GM18907 (cell line): Measurements from ENCODE around the gene GBP7.
"Not testable (repeated sequence)": the region's sequence is repeated elsewhere in the genome, so short reads cannot be mapped to it uniquely, and the experiment has no call there.

Experiments used
- ATAC-seq: cut with Tn5 transposase; IDR thresholded peaks from one replicate; pipeline ENCODE4 v1.9.1; 2021; ENCODE audit warnings: mild to moderate bottlenecking, moderate library complexity; ENCODE audit not compliant: unreplicated experiment

The GBP7 gene

DNA sequence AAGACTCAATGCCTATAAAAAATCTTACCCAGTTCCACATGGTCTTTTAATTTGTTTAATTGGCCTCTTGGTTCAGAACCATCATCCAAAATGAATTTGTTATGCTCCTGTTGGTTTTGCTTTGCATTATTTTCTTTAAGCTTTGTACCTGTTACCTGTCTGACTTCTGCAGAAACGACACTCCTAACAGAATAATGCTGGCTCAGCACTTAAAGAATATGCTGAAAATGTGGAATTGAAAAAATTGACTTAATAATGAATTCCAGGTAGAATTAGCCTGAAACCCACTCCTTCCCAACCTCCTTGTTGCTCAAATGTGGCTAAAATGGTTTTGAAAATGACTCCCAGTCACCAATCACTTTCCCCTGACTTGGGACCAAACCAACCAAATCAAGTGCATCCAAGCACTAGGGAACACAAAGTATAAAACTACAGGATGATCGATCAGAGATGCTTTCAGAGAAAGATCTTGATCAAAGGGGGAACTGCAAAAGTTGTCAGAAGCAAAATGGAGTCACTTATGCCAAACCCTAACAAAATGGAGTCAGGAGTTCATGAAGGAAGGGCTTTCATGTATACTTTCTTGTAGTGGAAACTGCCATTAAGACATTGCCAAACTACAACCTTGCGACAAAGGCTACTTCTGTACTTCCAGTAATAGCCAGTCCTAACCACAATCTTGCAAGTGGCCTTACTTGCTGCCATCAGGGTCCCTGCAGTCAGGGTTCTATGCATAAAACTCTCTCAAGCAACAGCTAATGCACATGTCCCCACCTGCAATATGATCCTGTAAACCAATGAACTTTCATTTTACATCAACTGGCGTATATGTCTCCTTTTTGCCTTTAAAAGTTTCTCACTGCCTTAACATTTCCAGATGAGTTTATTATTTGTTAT is 5.4 kb downstream of the GBP7 start:
- ATAC-seq = no peak

DNA sequence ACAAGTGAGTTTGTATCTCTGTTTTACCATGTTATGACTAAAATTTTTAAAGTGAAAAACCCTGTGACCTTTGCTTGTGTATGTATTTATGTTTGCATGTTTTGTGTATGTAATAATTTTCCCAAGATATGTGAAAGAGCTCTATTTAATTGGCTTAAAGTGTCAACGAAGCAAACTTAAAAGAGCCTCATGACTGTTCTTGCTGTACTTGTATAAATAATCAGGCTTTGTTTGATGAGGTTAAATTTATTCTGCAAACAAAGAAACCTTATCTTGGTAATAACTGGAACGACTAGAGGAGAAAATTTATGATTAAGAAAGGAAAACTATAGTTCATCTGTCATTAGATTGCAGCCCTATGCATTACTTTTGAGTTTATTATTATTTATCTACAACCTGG is 6.6 kb downstream of the GBP7 start:
- no peak for ATAC-seq

DNA sequence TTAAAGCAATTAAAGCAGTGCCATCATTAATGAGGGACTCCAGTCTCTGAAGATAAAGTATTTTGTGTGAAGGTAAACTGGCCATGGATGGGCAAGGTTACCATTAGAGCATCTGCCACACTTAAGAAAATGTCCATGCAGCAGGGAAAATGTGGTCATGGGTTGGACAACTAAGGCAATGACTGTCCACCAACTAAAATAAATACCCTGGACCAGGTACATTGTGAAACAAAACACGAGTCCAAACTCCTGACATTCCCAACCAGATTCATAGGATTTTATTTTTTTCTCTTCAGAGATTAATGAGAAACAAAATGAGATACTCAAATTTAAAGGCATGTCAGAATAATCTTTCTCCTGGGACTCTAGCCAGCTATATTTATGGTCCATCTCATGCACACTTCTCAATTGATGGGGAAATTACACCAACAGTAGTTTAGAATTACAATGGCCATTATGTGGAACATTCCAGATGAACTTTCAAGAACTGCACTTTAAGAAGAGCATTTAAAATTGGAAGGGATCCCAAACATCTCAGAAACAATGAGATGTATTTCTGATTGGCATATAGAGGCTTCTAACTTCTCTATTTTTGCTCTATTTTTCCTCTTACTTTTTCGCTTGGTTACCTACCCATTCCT is 8.1 kb downstream of the GBP7 start:
- ATAC-seq = no peak

DNA sequence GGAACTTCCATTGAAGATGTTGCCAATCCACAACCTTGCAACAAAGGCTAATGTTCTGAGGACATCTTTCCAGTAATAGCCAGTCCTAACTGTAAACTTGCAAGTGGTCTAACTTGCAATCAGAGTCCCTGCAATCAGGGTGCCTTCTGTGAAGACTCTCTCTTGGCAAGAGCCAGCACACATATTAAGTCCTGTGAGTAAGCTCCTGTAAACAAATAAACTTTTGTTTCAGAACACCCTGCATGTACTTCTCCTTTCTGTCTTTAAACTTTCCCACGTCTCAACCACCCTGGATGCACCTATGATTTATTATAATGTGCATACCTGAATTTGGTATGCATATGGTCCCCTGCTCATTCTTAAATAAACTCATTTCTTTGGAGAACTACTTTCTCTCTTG is 9.1 kb downstream of the GBP7 start:
- ATAC-seq = no peak

DNA sequence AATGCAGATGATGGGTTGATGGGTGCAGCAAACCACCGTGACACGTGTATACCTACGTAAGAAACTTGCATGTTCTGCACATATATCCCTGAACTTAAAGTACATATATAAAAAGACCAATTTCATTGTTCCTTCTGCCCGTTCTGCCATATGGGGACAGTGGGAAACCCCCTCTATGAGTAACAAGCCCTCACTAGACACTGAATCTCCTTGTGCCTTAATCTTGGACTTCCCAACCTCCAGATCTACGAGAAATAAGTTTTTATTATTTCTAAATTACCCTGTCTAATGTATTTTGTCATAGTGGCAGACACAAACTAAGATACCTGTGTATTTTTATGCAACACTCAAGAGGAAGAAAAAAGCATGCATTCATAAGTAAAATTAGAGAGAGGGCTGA is 10.0 kb downstream of the GBP7 start:
- ATAC-seq = no peak

DNA sequence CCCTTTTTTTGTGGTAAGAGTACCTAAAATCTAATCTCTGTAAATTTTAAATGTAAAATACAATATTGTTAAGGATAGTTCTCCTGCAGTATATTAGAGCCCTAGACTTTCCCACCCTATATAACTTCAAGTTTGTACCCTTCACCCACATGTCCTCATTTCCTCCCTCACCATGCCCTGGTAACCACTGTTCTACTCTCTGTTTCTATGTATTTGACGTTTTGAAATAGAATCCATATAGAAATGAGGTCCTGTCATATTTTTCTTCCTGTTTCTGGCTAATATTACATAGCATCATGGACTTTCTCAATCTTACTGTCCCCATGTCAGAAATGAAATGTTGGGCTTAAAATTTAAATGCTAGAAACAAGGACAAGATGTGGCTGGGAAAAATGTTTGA is 24.8 kb downstream of the GBP7 start:
- ATAC-seq = no peak

DNA sequence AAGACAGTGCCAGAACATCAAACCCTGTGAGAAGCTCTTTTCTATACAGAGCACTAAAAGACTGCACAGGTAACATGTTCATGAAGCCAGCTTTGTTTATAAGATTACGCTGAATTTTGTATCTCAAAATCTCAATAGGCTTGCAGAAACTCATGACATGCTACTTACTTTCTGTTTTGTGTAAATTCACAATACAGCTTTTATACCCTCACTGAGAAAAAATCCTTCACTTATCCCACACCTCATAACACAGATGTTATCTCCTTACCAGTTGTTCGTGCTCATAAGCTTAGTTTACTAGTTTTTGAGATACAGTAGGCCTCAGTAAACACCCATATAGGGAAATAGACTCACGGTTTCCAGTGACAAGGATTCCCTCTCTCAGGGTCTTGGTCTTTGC is 25.8 kb downstream of the GBP7 start:
- ATAC-seq = no peak

DNA sequence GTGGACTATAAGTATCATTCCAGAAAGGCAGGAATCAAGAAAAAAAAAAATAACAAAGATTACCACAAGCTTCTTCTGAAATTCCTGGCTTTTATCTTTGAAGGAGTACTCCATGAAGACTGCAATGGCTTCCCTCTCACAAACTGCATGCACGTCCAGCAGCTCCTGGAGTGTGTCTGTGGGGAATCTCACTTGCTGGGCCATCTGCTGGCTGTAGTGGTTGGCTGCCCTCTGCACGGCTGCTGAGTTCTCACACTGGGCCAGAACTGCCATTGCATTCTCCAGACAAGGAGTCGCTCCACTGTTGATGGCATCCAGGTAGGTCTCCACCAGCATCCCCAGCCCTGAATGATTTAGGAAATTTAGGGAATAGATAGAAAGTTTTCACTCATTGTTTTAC is 26.6 kb downstream of the GBP7 start:
- no peak for ATAC-seq

DNA sequence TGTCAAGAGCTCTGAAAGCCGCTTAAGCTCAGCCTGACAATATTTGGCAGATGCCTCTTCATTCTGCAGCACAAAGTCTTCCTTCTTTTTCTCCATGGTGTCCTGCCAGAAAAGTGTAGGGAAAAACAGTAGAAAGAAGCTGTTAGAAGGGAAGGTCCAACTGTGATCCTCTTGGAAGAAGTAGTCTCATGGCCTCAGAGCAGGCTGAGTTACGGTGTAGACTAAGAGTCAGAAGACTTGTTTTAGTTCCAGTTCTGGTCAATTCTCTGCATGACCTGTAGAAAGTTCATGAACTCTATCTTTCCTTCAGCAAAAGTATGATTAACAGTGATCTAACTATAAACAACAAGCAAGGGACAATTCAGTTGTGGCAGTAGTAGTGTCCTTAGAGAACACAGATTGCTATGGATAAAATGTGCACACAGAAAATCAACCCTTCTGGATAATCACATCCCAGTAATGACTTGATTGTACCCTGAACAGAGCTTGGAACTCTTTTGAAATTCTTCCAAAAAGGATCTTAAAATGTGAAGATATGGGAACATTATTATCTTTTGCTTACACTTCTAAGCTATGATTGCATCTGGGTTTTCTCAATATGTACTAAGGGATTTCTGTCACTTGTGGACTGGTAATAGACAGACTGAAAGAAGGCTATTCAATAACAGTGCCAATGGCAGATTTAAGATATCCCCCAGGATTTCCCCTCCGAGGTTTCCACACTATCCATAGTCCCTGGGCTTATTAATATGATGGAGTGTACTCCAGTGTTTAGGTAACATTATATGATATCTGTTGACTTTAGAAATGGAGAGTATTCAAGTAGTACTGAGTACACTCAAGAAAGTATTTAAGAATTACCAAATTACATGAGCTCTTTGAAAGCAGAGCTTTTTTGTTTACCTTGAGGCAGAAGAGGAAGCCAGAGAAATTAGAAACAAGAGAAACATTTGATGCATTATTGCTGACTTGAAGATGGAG is 27.8 kb downstream of the GBP7 start:
- ATAC-seq = no peak

DNA sequence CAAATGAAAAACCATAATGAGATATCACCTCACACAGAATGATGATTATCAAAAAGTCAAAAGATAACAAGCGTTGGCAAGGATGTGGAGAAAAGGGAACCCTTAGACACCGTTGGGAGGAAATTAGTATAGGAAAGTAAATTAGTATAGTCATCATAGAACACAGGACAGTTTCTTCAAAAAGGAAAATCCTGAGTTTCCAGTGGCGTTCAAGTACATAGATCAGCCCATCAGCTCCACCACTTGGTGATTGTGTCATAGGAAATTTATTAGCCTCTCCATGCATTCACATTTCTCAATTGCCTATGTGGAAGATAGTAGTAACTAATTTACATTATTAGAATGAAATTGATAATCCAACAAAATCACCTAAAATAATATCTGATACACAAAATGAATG is 29.1 kb downstream of the GBP7 start:
- ATAC-seq = no peak

DNA sequence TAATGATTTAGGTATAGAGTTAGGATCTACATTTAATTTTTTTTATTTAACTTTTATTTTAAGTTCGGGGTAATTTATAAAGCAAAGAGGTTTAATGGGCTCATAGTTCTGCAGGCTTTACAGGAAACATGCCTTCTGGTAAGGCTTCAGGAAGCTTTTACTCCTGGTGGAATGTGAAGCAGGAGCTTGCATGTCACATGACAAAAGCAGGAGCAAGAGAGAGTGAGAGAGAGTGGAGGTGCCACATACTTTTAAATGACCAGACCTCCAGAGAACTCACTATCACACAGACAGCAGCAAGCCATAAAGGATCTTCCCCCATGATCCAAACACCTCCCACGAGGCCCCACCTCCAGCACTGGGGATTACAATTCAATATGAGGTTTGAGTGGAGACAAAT is 32.3 kb downstream of the GBP7 start:
- ATAC-seq = no peak

DNA sequence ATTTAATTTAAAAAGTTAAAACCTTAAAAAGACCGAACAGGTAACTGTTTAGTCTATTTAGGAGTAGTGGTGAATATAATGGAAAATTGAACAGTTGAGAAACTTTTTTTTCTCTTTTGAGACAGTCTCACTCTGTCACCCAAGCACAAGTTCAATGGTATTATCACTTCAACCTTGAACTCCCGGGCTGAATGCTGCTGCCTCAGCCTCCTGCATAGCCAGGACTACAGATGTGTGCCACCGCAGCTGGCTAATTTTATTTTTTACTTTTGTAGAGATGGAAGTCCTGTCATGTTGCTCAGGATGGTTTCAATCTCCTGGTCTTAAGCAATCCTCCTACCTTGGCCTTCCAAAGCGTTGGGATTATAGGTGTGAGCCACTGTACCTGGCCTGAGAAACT is 33.6 kb downstream of the GBP7 start:
- ATAC-seq = no peak

DNA sequence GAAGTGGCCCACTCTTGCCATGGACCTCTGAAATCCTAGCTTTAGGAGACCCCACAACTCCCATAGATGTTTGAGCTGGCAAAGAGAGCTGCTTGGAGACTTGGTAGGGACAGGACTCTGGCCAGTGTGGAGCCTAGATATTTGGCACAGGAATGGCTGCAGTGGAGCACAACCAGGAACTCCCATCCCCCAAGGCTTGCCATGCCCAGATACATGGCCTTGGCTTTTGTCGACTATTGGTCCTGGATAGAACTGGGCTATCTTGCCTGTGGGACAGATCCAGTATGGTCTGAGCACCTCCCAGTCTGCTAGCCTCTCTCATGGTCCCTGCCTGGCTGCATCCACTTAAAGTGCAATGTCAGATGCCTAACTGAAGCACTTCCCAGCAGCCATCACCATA is 42.1 kb downstream of the GBP7 start:
- no peak for ATAC-seq

DNA sequence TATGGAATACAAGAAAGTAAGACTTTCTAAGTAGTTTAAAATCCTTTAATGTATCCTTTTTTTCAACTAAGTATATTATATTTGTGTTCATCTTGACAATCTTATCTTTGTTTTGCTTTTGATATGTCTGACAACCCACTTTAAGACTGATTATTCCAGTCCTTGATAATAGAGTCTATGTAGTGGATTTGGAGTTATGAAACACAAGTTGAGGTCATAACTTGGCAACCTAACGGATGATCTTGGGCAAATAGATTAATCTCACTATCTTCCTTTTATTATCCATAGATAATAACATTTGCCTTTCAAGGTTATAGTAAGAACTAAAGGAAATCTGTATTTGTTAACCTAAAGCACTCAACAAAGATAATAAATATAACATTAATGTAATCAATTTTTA is 45.1 kb downstream of the GBP7 start:
- no peak for ATAC-seq

DNA sequence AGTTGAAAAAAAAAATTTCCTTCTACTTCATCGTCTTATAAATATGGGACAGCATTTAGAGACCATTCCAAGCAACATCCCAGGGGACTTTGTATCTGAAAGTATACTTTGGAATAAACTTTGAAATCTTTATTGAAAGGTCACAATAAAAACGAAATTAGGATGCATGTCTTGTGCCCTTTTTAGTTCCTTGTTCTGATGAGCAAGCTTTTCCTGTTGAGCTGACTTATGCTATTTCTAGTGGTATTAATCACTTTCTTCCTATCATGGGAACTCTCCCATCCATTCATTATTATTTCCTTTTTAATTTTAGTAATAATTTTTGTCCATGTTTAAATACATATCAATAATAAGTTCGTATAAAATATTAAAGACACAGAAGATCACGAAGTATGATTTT is 45.9 kb downstream of the GBP7 start:
- ATAC-seq = no peak

DNA sequence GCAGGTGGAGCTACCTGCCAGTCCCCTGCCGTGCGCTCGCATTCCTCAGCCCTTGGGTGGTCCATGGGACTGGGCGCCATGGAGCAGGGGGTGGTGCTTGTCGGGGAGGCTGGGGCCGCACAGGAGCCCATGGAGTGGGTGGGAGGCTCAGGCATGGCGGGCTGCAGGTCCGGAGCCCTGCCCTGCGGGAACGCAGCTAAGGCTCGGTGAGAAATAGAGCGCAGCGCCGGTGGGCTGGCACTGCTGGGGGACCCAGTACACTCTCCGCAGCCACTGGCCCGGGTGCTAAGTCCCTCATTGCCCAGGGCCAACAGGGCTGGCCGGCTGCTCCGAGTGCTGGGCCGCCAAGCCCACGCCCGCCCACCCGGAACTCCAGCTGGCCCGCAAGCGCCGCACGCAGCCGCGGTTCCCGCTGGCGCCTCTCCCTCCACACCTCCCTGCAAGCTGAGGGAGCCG is 47.8 kb downstream of the GBP7 start:
- ATAC-seq = not testable (repeated sequence)

DNA sequence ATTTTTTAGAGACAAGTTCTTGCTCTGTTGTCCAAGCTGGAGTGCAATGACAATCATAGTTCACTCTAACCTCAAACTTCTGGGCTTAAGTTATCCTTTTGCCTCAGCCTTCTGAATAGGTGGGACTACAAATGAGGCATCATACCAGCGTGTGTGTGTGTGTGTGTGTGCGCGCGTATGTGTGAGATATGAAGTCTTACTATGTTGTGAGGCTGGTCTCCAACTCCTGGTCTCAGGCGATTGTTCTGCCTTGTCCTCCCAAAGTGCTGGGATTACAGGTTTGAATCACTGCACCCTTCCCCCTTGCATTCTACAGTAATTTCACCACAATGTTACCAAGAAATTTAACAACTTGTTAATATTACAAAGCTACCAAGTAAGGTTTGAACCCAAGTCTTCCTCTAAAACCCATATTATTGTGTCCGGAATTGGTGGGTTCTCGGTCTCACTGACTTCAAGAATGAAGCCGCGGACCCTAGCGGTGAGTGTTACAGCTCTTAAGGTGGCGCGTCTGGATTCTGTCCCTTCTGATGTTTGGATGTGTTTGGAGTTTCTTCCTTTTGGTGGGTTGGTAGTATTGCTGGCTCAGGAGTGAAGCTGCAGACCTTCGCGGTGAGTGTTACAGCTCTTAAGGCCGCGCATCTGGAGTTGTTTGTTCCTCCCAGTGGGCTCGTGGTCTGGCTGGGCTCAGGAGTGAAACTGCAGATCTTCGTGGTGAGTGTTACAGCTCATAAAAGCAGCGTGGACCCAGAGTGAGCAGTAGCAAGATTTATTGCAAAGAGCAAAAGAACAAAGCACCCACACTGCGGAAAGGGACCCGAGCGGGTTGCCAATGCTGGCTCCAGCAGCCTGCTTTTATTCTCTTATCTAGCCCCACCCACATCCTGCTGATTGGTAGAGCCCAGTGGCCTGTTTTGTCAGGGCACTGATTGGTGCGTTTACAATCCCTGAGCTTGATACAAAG is 48.9 kb downstream of the GBP7 start:
- ATAC-seq = not testable (repeated sequence)

DNA sequence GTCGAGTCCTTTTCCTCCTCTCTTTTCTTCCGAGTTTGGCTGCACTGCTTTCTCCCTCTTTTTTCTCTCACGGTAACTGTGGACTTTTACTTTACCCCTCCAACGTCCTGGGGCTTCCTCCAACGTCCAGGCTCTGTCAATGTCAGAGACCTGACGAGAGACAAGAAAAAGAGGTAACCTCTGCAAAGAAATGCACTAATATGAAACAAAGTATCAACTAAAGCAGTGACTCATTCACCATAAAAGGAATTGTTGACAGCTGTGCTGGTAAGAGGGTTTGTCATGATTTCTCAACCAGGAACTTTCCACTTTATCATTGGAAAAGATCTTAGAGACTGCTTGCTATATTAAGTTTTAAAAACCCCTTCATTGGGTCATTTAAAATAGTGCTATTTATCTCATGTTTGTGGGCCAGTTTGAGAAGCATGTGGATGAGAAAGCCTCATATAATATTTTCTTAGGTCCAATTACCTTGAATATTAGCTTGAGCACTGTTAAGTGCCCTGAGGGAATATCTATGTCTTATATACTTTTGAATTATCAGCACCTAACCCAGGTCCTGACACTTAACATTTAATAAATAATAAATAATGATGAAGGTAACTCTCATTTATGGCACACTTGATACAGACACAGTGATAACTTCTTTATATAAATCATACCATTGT is 49.8 kb downstream of the GBP7 start, which contains the start of gene GBP2:
GBP2 (minus strand) TSS at position 202 of the 668 bp plus-strand sequence. CDS start 4,148 bp downstream, outside the sequence.
- ATAC-seq = peak; percentile 78

DNA sequence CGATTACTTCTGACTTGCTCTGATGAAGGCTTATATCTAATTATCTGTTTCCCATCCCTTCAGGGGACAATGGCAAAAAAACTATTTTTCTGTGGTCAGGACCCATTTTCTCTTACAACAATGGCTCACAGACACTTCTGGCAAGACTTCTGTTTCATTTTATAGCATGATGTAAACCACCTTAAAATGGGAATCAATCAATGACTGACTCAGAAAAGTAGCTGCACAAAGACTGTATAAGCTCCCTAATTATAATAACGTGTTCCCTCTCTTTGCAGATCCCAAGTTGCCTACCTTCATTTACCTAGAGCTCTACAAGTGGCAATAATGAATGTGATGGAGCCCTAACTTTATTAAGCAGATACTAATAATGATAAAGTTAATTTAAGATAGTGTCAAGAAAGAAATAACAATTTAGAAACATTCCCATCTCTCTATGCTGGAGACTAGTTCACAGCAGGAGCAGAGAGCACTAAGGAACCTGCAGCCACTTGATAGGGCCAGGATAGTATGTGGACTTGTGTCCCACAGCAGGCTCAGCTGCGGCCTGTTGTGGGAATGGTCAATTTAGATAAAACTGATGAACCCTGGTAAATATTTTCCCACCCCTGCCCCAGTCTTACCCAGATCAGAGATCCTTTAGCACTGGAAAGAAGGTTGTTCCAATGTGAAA is 50.4 kb downstream of the GBP7 start:
- peak; percentile 28 for ATAC-seq
